ENCODE data around the gene PLEKHD1. TPM values are rescaled to one million over a fixed set of nuclear protein-coding genes. Genes with fewer than 3 reads are reported as not detected.

Gene PLEKHD1
- total and polyA plus RNA-seq, 2 of the 8 experiments (the other 6 are each of a cell fraction or from before 2014, with no cell fraction given) = 0.24 to 0.48 TPM

- TF ChIP-seq CHD7 (IDR thresholded peaks at IDR 0.05; ENCODE audit: insufficient replicate concordance, low read length) = no peak
- TF ChIP-seq SP1 (IDR thresholded peaks at IDR 0.05; ENCODE audit: low read depth, low read length) = no peak
- no peak for TF ChIP-seq SIN3A (conservative IDR thresholded peaks at IDR 0.05 in 1 of 2, IDR thresholded peaks at IDR 0.05 in 1 of 2; ENCODE audit: low read depth in 1 of 2, low read length in 2 of 2)
- TF ChIP-seq CEBPB (IDR thresholded peaks at IDR 0.05; ENCODE audit: low read depth, low read length) = no peak
- TF ChIP-seq SIX5 (IDR thresholded peaks at IDR 0.05; ENCODE audit: low read depth, low read length) = no peak
- no peak for TF ChIP-seq HDAC6 (IDR thresholded peaks at IDR 0.05; ENCODE audit: low read depth, low read length)
- no peak for TF ChIP-seq NRF1 (IDR thresholded peaks at IDR 0.05; ENCODE audit: low read depth, low read length)
- no peak for TF ChIP-seq TAF1 (IDR thresholded peaks at IDR 0.05; ENCODE audit: low read depth, low read length)
- TF ChIP-seq USF2 (IDR thresholded peaks at IDR 0.05; ENCODE audit: low read length) = no peak
- no peak for TF ChIP-seq SP2 (IDR thresholded peaks at IDR 0.05; ENCODE audit: low read length)
- TF ChIP-seq POU5F1 (IDR thresholded peaks at IDR 0.05; ENCODE audit: low read depth, low read length) = no peak
- no peak for TF ChIP-seq TAF7 (optimal IDR thresholded peaks at IDR 0.05; ENCODE audit: borderline replicate concordance, low read depth, low read length)
Measured at GRCh38 chr14:69473260-69473659, 11.3 kb upstream of the PLEKHD1 start (continued).
